Colon (tissue), 2 donors: ENCODE measurements around the gene SH3GL1.

ENCODE experiments used
- FAIRE-seq: peaks from 2 replicates; lab custom pipeline; 2012; peaks lifted over from hg19 to GRCh38; lab: Jason Lieb, UNC
- donor health status: control.
- donor health status: control.

SH3GL1 gene, protein sequence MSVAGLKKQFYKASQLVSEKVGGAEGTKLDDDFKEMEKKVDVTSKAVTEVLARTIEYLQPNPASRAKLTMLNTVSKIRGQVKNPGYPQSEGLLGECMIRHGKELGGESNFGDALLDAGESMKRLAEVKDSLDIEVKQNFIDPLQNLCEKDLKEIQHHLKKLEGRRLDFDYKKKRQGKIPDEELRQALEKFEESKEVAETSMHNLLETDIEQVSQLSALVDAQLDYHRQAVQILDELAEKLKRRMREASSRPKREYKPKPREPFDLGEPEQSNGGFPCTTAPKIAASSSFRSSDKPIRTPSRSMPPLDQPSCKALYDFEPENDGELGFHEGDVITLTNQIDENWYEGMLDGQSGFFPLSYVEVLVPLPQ

GRCh38 chr19:4400135-4400936, at the start of gene SH3GL1:
Gene SH3GL1 (minus strand): TSS chr19:4400547. CDS start chr19:4400368, 179 bp downstream.
- FAIRE-seq: no peak

- no peak for FAIRE-seq
These were observed 49.3 kb upstream of the SH3GL1 start for GRCh38 chr19:4449639-4450028.

- FAIRE-seq: no peak
These were observed 48.8 kb upstream of the SH3GL1 start for GRCh38 chr19:4449022-4449638.

DNA sequence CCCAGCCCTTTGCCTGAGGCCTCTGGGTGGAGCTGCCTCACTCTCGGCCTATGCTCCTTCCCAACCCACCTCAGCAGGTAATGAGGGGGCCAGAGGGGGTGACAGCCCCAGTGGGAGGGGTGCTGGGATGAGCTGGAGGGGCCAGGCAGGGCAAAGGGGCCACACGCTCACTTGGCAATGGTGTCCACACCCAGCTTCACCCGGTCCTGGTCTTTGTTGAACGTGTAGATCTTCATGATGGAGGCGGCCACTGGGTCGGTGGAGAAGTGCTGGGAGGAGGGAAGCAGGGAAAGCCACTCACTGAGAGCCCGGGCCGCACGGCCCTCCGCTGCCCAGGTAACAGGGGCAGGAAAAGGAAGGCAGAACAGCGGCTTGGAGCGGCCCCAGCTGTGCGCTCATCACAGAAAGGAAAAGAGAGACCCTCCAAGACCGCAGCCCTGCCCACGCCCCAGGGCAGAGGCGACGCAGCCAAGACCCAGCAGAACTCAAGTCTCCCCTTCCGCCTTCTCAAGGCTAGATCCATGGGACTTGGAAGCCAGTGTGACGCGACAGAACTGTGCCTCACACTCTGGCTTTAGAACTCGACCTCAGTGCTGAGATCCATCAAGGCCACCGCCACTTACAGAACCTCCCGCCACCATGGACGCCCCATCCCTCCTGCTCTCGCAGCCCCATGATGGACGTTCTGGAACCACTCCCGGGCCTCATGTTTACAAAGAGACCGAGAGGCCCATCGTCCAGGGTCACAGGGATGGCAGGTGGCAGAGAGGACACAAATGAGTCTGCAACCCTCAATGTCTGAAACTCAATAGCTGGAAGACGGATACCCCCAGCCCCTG, 48.0 kb upstream of the SH3GL1 start:
- FAIRE-seq: no peak

GRCh38 chr19:4447327-4448146, 47.2 kb upstream of the SH3GL1 start:
- no peak for FAIRE-seq

GRCh38 chr19:4446704-4447200, 46.4 kb upstream of the SH3GL1 start:
- FAIRE-seq: no peak

GRCh38 chr19:4445963-4446703, 45.8 kb upstream of the SH3GL1 start:
- FAIRE-seq: no peak

- no peak for FAIRE-seq
These were observed 44.7 kb upstream of the SH3GL1 start for GRCh38 chr19:4444765-4445741.

DNA sequence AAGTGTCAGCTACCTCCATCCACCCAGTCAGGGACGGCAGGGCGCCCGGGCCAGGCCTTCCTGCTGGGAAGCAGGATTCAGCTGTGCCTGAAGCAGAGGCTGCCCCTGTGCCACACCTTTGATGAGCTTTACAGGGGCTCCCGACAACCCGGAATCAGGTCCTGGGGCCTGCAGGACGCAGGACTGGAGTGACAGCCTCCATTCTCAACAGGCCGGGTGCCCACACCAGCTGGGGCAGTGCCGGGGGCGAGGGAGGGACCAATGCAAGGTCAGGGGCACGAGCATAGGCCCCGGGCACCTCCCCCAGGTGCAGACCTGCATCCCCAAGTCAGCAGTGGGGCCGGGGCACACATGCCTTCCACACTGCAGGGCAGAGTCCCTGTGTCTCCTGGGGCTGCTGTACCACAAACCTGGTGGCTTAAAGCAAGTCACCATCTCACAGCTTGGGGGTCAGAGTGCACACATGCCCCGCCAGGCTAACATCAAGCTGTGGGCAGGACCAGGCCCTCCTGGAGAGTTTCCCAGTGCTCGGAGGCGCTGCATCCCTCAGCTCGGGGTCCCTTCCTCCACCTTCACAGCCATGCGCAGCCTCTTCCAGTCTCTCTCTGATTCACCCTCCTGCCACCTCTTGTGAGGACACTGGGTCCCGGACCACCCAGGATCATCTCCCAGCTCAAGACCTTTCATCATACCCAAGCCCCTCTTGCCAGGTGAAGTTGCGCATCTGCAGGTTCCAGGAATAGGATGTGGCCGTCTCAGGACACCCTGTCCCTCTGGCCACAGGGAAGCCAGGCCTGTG, 43.8 kb upstream of the SH3GL1 start:
- FAIRE-seq: no peak

- FAIRE-seq: no peak
These were observed 42.8 kb upstream of the SH3GL1 start for GRCh38 chr19:4443188-4443587.

GRCh38 chr19:4442819-4443146, 42.4 kb upstream of the SH3GL1 start:
- FAIRE-seq: no peak

- FAIRE-seq: no peak
These were observed 41.9 kb upstream of the SH3GL1 start for GRCh38 chr19:4441994-4442818.

DNA sequence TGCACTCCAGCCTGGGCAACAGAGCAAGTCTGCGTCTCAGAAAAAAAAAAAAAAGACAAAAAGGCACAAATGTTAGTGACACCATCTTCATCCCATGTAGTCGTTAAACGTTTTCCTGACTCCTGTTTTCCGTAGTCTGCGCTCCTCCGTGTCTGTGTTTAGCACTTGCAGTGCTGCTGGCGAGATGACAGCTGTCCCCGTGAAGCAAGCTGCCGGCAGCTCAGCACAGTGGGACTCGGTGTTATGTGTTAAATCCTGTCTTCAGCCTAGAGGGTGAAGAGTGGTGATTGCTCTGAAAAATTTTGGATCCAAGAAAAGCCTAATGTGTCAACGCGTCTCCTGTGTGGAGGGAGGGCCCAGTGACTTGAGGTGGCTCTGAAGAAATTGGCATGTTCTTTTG, 38.9 kb upstream of the SH3GL1 start:
- no peak for FAIRE-seq

DNA sequence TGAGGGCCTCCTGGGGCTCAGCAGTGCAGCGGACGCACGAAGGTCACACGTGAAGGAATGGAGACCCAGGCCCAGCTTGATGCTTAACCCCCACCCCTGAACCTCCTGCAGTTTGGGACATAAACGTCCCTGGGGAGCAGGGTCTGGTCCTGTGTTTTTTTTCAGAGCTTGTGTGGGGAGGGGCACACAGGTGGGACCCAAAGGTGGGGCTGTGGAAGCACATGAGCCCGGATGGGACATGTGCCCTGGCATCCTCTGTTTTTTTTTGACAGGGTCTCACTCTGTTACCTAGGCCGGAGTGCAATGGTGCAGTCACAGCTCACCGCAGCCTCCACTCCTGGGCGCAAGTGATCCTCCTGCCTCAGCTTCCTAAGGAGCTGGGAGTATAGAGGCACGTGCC, 36.8 kb upstream of the SH3GL1 start:
- no peak for FAIRE-seq

GRCh38 chr19:4436231-4436630, 35.9 kb upstream of the SH3GL1 start:
- no peak for FAIRE-seq

DNA sequence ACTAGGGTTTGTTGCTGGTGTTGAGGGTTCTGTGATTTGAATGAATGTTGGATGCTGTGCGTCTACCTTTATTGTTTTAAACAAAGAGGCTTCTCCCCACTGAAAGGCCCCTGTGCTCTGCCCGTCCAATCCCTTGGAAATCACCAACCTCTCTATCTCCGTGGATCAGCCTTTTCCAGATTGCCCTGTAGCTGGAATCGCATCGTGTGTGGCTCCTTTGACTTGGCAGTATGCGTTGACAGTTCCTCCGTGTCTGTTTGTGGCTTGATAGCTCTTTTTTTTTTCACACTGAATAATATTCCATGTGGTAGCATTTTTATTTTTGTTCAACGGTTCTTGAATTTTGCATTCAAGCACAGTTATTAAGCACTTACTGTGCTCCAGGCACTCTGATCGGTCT, 34.0 kb upstream of the SH3GL1 start:
- FAIRE-seq: no peak

DNA sequence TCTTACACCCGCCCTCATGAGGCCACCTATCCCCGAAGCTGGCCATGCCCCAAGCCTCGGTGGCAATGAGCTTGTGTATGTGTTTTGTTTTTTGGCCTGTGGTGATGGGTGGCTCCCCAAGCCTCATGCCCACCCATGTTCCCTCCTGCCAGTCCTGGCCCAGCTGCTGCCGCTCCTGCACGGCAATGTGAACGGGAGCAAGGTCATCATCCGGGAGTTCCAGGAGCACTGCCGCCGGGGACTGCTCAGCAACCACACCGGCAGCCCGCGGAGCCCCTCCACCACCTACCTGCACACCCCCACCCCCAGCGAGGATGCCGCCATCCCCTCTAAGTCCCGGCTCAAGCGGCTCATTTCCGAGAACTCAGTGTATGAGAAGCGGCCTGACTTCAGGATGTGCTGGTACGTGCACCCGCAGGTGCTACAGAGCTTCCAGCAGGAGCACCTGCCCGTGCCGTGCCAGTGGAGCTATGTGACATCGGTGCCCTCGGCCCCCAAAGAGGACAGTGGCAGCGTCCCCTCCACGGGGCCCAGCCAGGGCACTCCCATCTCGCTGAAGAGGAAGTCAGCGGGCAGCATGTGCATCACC, 32.7 kb upstream of the SH3GL1 start:
- no peak for FAIRE-seq
